ENCODE data around the gene FOSL2. TPM values are rescaled to one million over a fixed set of nuclear protein-coding genes. Genes with fewer than 3 reads are reported as not detected.
"Not testable (repeated sequence)": the region's sequence is repeated elsewhere in the genome, so short reads cannot be mapped to it uniquely, and the experiment has no call there.

FOSL2 gene
- total RNA-seq, 1 donor from 2014 or later: 10.4 TPM

DNA sequence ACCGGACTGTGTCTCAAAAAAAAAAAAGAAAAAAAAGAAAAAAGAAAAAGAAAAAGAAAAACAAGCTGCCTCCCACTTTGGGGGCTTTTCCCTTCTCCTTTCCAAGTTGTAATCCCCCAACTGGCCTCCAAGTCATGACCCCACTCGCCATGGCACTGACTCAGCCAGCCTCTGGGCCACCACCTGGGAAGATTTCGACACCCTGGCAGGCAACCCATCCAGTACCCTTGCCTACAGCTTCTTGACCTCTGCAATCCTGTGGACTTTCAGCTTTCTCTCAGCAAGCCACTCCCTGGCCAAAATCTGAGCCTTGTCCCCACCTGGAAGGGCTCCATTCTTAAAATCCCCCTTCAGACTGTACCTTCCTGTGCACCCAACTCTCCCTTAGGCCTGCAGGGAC is 22.3 kb upstream of the FOSL2 start:
- H3K4me3 ChIP-seq (ENCODE audit: low read length in 3 of 3): no peak overlapping the region
- H3K36me3 ChIP-seq (ENCODE audit: control insufficient read depth in 3 of 3, insufficient read depth in 3 of 3, low read length in 3 of 3): no peaks in the 10 kb centered on the region
- no peak overlapping the region for H3K9ac ChIP-seq (ENCODE audit: low read depth in 1 of 3, low read length in 3 of 3)
- H3K27me3 ChIP-seq (ENCODE audit: control insufficient read depth in 3 of 3, insufficient read depth in 3 of 3, low read length in 3 of 3): no peaks in the 10 kb centered on the region
- H3K4me1 ChIP-seq (ENCODE audit: control insufficient read depth in 3 of 3, insufficient read depth in 3 of 3, low read length in 3 of 3): peaks cover 9 to 25% (median 13%) of the 10 kb centered on the region in 3 donors
- H3K9me3 ChIP-seq (ENCODE audit: control insufficient read depth in 3 of 3, low read length in 3 of 3): no peaks in the 10 kb centered on the region
- H3K27ac ChIP-seq (ENCODE audit: low read depth, low read length): no peak overlapping the region

DNA sequence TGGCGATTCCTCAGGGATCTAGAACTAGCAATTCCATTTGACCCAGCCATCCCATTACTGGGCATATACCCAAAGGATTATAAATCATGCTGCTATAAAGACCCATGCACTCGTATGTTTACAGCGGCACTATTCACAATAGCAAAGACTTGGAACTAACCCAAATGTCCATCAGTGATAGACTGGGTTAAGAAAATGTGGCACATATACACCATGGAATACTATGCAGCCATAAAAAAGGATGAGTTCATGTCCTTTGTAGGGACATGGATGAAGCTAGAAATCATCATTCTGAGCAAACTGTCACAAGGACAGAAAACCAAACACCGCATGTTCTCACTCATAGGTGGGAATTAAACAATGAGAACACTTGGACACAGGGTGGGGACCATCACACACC is 20.9 kb upstream of the FOSL2 start:
- H3K4me1 ChIP-seq (ENCODE audit: control insufficient read depth in 3 of 3, insufficient read depth in 3 of 3, low read length in 3 of 3): peaks cover 4 to 13% (median 5%) of the 10 kb centered on the region in 3 donors
- H3K9me3 ChIP-seq (ENCODE audit: control insufficient read depth in 3 of 3, low read length in 3 of 3); H3K9ac ChIP-seq (ENCODE audit: low read depth in 1 of 3, low read length in 3 of 3); H3K27me3 ChIP-seq (ENCODE audit: control insufficient read depth in 3 of 3, insufficient read depth in 3 of 3, low read length in 3 of 3); H3K4me3 ChIP-seq (ENCODE audit: low read length in 3 of 3); H3K27ac ChIP-seq (ENCODE audit: low read depth, low read length); H3K36me3 ChIP-seq (ENCODE audit: control insufficient read depth in 3 of 3, insufficient read depth in 3 of 3, low read length in 3 of 3): not testable (repeated sequence)

DNA sequence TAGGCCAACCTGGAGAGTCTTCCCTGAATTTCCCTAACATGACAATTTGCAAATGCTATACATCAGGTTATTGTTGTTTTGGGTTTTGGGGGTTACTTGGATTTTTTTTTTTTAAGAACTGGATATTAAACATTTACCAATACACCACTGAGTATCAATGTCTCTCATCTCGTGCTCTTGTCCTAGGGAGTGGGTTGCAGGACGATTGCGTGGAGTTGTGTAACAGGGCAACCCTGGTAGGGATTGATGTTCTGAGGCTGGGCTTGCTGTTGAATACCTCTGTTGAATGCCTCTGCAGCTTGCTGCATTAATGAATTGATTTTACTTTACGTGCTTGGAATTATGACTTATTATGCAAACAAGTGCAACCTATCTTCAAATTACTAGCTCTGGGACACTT is 18.8 kb upstream of the FOSL2 start:
- no peak overlapping the region for H3K9ac ChIP-seq (ENCODE audit: low read depth in 1 of 3, low read length in 3 of 3)
- no peaks in the 10 kb centered on the region for H3K36me3 ChIP-seq (ENCODE audit: control insufficient read depth in 3 of 3, insufficient read depth in 3 of 3, low read length in 3 of 3)
- H3K9me3 ChIP-seq (ENCODE audit: control insufficient read depth in 3 of 3, low read length in 3 of 3): no peaks in the 10 kb centered on the region
- no peak overlapping the region for H3K27ac ChIP-seq (ENCODE audit: low read depth, low read length)
- H3K4me3 ChIP-seq (ENCODE audit: low read length in 3 of 3): no peak overlapping the region
- peaks cover 16 to 28% (median 18%) of the 10 kb centered on the region in 3 donors for H3K4me1 ChIP-seq (ENCODE audit: control insufficient read depth in 3 of 3, insufficient read depth in 3 of 3, low read length in 3 of 3)
- H3K27me3 ChIP-seq (ENCODE audit: control insufficient read depth in 3 of 3, insufficient read depth in 3 of 3, low read length in 3 of 3): no peaks in the 10 kb centered on the region

DNA sequence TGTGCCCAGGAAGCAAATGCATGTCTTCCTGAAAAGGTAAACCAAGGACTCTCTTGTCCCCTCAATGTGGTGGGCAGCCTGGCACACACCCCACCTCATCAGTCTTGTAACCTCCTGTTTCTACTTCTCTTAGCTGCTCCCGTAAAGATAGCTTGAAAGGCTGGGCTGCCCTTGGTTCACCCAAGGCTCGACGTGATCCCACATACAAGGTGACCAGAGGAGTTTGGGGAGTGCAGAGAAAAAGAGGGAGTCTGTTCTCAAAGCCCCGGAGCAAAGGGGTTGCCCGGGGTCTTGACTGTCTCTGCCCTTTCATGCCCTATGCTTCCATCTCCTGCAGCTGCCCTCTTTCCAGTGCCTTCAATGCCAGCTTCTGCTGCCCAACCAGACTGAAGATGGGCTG is 18.3 kb upstream of the FOSL2 start:
- no peak overlapping the region for H3K9ac ChIP-seq (ENCODE audit: low read depth in 1 of 3, low read length in 3 of 3)
- peaks cover 20 to 30% (median 20%) of the 10 kb centered on the region in 3 donors for H3K4me1 ChIP-seq (ENCODE audit: control insufficient read depth in 3 of 3, insufficient read depth in 3 of 3, low read length in 3 of 3)
- H3K27me3 ChIP-seq (ENCODE audit: control insufficient read depth in 3 of 3, insufficient read depth in 3 of 3, low read length in 3 of 3): no peaks in the 10 kb centered on the region
- H3K27ac ChIP-seq (ENCODE audit: low read depth, low read length): no peak overlapping the region
- no peaks in the 10 kb centered on the region for H3K36me3 ChIP-seq (ENCODE audit: control insufficient read depth in 3 of 3, insufficient read depth in 3 of 3, low read length in 3 of 3)
- H3K9me3 ChIP-seq (ENCODE audit: control insufficient read depth in 3 of 3, low read length in 3 of 3): no peaks in the 10 kb centered on the region
- no peak overlapping the region for H3K4me3 ChIP-seq (ENCODE audit: low read length in 3 of 3)

DNA sequence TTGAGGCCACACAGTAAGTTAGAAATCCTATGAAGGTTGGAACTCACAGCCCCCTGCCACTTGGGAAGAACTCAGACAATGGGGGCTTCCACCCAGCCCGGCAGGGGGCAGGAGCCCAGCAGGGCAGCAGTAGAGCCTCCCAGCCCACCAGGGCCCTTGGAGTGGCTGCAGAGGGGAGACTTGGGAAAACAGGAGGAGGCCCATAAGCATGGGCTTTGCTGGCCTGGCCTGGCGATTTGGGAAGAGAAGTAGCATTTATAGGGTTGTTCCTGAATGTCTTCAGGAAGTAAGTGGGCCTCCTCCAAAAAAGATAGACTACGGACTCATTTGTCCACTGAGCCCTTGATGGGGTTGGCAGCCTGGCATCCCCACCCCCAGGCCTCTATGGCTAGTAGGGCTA is 17.4 kb upstream of the FOSL2 start:
- Histone ChIP-seq H3K4me3 (ENCODE audit: low read length in 3 of 3) (no peak overlapping the region), H3K27me3 (ENCODE audit: control insufficient read depth in 3 of 3, insufficient read depth in 3 of 3, low read length in 3 of 3) (no peaks in the 10 kb centered on the region), H3K27ac (ENCODE audit: low read depth, low read length) (no peak overlapping the region), H3K9ac (ENCODE audit: low read depth in 1 of 3, low read length in 3 of 3) (no peak overlapping the region), H3K36me3 (ENCODE audit: control insufficient read depth in 3 of 3, insufficient read depth in 3 of 3, low read length in 3 of 3) (no peaks in the 10 kb centered on the region), H3K4me1 (ENCODE audit: control insufficient read depth in 3 of 3, insufficient read depth in 3 of 3, low read length in 3 of 3) (peaks cover 20 to 26% (median 21%) of the 10 kb centered on the region in 3 donors), H3K9me3 (ENCODE audit: control insufficient read depth in 3 of 3, low read length in 3 of 3) (no peaks in the 10 kb centered on the region)

DNA sequence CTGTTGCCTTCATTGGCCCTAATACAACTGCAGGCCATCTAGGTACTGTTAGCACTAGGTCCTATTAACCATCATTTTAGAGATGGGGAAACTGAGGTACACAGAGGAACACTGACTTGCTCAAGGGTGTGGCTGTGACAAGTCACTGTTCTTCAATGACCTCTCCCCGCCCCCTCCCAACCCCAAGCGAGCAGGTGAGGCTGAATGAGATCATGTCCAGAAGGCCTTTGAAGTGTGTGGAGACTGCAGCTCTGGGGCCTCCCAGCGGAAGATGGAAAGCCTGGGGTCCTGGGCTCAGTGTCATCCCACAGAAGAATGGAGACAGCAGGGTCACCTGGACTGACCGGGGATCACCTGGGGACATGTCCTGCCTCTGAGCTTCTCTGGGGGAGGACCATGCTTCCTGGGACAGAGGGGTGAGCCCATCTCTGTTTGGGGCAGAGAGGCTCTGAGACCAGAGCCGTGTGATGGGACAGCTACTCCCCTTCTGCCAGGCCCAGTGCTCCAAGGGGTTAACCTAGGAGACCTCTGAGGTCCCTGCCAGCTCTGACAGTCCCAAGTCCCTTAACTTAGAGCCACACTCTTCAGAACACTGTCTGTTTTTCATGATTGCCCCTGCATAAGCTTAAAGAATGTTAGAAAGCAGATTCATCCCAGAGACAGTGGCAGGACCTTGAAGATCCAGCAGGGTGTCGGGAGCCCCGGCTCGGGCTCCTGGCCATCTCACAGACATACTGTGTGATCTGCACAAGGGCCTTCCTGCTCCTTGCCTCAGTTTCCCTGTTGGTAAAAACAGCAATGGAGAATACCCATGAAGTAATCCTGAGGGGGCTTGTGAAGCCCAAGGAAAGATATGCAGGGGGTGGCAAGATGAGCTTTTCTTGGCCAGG is 16.7 kb upstream of the FOSL2 start:
- Histone ChIP-seq H3K4me1 (ENCODE audit: control insufficient read depth in 3 of 3, insufficient read depth in 3 of 3, low read length in 3 of 3) (peaks cover 14 to 22% (median 18%) of the 10 kb centered on the region in 3 donors), H3K9ac (ENCODE audit: low read depth in 1 of 3, low read length in 3 of 3) (no peak overlapping the region), H3K27ac (ENCODE audit: low read depth, low read length) (no peak overlapping the region), H3K27me3 (ENCODE audit: control insufficient read depth in 3 of 3, insufficient read depth in 3 of 3, low read length in 3 of 3) (no peaks in the 10 kb centered on the region), H3K4me3 (ENCODE audit: low read length in 3 of 3) (no peak overlapping the region), H3K9me3 (ENCODE audit: control insufficient read depth in 3 of 3, low read length in 3 of 3) (no peaks in the 10 kb centered on the region), H3K36me3 (ENCODE audit: control insufficient read depth in 3 of 3, insufficient read depth in 3 of 3, low read length in 3 of 3) (no peaks in the 10 kb centered on the region)

DNA sequence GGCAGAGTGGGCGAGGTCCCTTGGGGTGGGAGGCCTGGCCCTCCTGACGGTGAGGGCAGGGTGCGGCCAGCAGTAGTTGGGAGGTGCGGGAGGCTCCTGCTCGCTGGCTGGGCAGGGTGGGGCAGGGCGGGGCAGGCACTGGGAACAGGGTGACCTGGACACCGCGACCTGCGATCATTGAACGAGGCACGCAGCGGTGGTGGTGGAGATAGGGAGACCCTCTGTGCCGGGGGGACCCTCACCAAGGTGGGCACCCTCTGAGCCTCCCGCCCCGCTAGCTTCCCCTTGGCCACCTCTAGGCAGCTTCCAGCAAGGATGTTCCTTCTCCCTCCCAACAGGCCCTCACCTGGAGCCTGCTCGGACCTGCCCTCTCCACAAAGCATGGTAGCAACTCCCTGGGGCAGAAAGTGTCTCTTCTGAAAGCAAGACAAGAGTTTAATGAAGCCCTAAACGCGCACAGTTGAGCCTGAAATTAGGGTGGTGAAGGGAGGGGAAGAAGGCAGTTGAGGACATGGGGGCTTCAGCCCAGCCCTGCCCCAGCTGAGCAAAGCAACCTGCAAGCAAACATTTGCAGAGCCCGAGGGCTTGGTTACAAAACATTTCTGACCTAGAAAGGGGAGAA is 15.4 kb upstream of the FOSL2 start:
- Histone ChIP-seq H3K4me3 (ENCODE audit: low read length in 3 of 3) (no peak overlapping the region), H3K27me3 (ENCODE audit: control insufficient read depth in 3 of 3, insufficient read depth in 3 of 3, low read length in 3 of 3) (no peaks in the 10 kb centered on the region), H3K9me3 (ENCODE audit: control insufficient read depth in 3 of 3, low read length in 3 of 3) (no peaks in the 10 kb centered on the region), H3K36me3 (ENCODE audit: control insufficient read depth in 3 of 3, insufficient read depth in 3 of 3, low read length in 3 of 3) (no peaks in the 10 kb centered on the region), H3K4me1 (ENCODE audit: control insufficient read depth in 3 of 3, insufficient read depth in 3 of 3, low read length in 3 of 3) (peaks cover 14 to 22% (median 18%) of the 10 kb centered on the region in 3 donors), H3K9ac (ENCODE audit: low read depth in 1 of 3, low read length in 3 of 3) (no peak overlapping the region), H3K27ac (ENCODE audit: low read depth, low read length) (no peak overlapping the region)

DNA sequence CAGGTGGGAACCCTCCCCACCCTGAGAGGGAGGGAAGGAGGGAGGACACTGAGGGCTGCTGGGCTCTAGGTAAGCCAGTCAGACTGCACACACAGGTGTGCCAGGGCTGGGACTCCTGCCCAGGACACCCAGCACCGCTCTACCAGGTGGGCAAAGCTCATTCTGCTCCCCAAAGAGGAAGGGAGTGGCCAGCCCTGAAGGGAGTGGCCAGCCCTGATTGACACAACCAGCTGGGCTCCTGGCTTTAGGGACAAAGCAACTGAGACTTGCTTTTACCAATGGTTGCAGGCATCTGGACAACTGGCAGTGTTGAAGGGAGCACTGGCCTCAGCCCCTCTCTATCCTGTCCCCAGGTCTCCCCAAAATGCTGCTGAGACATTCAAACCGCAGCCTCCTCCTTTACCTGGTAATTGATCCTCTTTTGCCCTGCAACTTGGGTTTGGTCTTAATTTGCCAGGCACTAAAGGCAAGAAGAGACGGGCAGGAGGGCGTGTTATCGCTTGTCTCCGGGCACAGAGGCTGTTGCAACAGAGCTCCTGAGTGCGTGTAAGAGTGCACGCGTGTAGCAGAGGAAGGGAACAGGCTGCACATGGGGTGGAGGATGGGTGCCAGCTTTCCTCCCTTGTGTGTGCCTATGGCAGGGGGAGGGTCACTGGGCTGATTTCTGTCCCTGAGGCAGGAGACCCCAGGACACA is 14.5 kb upstream of the FOSL2 start:
- no peaks in the 10 kb centered on the region for H3K36me3 ChIP-seq (ENCODE audit: control insufficient read depth in 3 of 3, insufficient read depth in 3 of 3, low read length in 3 of 3)
- no peaks in the 10 kb centered on the region for H3K9me3 ChIP-seq (ENCODE audit: control insufficient read depth in 3 of 3, low read length in 3 of 3)
- H3K4me1 ChIP-seq (ENCODE audit: control insufficient read depth in 3 of 3, insufficient read depth in 3 of 3, low read length in 3 of 3): peaks cover 14 to 22% (median 18%) of the 10 kb centered on the region in 3 donors
- peak overlapping the region; percentile 7 to 66 (median 62) for H3K4me3 ChIP-seq (ENCODE audit: low read length in 3 of 3)
- no peaks in the 10 kb centered on the region for H3K27me3 ChIP-seq (ENCODE audit: control insufficient read depth in 3 of 3, insufficient read depth in 3 of 3, low read length in 3 of 3)
- H3K27ac ChIP-seq (ENCODE audit: low read depth, low read length): peak overlapping the region; percentile 50
- peak overlapping the region; percentile 28 to 77 (median 60) for H3K9ac ChIP-seq (ENCODE audit: low read depth in 1 of 3, low read length in 3 of 3)

DNA sequence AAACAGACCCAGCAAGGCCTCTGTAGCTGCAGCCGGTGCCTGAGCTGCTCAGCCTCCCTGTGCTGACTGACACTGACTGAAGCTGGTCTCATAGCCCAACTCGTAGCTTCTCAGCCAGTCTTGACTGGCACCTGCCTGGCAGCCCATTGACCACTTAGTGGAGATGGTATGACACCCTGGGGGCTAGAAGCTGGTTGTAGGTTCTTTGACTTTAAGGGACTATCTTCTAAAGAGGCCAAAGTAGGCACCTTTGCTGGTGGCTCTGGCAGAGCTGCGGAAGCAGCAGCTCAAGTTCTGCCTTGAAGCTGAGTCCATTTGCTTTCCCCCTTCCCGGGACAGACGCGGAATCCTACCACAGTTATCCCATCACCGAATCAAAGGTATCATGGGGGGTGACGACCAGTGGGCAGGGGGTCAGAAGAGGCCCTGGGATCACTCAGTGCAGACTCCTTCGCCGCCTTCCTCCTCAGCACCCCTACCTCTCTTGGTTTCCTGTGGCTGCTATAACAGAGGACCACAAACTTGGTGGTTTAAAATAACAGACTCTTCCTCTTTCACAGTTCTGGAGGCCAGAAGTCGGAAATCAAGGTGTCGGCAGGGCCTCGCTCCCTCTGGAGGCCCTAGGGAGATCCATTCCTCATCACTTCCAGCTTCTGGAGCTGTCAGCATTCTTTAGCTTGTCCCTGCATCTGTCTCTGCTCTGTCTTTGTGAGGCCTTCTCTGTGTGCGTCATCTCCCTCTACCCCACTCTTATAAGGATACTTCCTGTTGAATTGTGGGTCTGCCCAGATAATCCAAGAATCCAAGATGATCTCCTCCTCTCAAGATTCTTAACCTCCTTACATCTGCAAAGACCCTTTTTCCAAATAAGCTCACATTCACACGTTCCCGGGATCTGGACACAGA is 13.7 kb upstream of the FOSL2 start:
- Histone ChIP-seq H3K9ac (ENCODE audit: low read depth in 1 of 3, low read length in 3 of 3) (peak overlapping the region in 2 of 3 donors; percentile 60 to 77), H3K27me3 (ENCODE audit: control insufficient read depth in 3 of 3, insufficient read depth in 3 of 3, low read length in 3 of 3) (no peaks in the 10 kb centered on the region), H3K36me3 (ENCODE audit: control insufficient read depth in 3 of 3, insufficient read depth in 3 of 3, low read length in 3 of 3) (no peaks in the 10 kb centered on the region), H3K4me3 (ENCODE audit: low read length in 3 of 3) (peak overlapping the region; percentile 7 to 66 (median 62)), H3K9me3 (ENCODE audit: control insufficient read depth in 3 of 3, low read length in 3 of 3) (no peaks in the 10 kb centered on the region), H3K4me1 (ENCODE audit: control insufficient read depth in 3 of 3, insufficient read depth in 3 of 3, low read length in 3 of 3) (peaks cover 14 to 22% (median 18%) of the 10 kb centered on the region in 3 donors), H3K27ac (ENCODE audit: low read depth, low read length) (peak overlapping the region; percentile 50)
